ENCODE measurements around the gene KLF6. TPM values are rescaled to one million over a fixed set of nuclear protein-coding genes. Genes with fewer than 3 reads are reported as not detected.

KLF6 gene
- total RNA-seq, 1 donor from 2014 or later, result 151 TPM

GRCh38 chr10:3790858-3791257 is 5.8 kb upstream of the KLF6 start:
- POLR2A ChIA-PET, result interaction anchor here (1.6 kb wide), 1 partner anchor 14 kb away, joined by 4 read pairs; no protein-coding TSS in a partner anchor
- Mint-ChIP-seq H3K36me3 (ENCODE audit: low read depth) (no peaks in the 10 kb centered on the region), H3K9me3 (peaks cover 3% of the 10 kb centered on the region), H3K27ac (no peak overlapping the region), H3K27me3 (no peaks in the 10 kb centered on the region), H3K4me3 (no peak overlapping the region), H3K4me1 (peaks cover 18% of the 10 kb centered on the region)
- ATAC-seq (ENCODE audit: low read depth) (no peak), DNase-seq (no peak)
- CTCF ChIA-PET, result no interaction called here
- intact Hi-C loops (cut with micrococcal nuclease), result no loop called here
- TF ChIP-seq CTCF (IDR thresholded peaks at IDR 0.05), result no peak

- no peaks in the 10 kb centered on the region for H3K27me3 Mint-ChIP-seq
- peaks cover 19% of the 10 kb centered on the region for H3K4me1 Mint-ChIP-seq
- H3K9me3 Mint-ChIP-seq, result peaks cover 3% of the 10 kb centered on the region
- ATAC-seq (ENCODE audit: low read depth) (no peak), DNase-seq (no peak)
- ChIA-PET CTCF (no interaction called here), POLR2A (interaction anchor here (1.6 kb wide), 1 partner anchor 15 kb away, joined by 4 read pairs; no protein-coding TSS in a partner anchor)
- no peak overlapping the region for H3K27ac Mint-ChIP-seq
- TF ChIP-seq CTCF (IDR thresholded peaks at IDR 0.05), result no peak
- H3K4me3 Mint-ChIP-seq, result no peak overlapping the region
- intact Hi-C loops (cut with micrococcal nuclease), result no loop called here
- H3K36me3 Mint-ChIP-seq (ENCODE audit: low read depth), result peaks cover 2% of the 10 kb centered on the region
Observed at GRCh38 chr10:3790272-3790671, 5.3 kb upstream of the KLF6 start.

- intact Hi-C loops (cut with micrococcal nuclease), result loop anchor here (10.0 kb wide), 1 partner anchor 225 kb away; no protein-coding TSS in a partner anchor
- CTCF ChIA-PET, result interaction anchor here (1.0 kb wide), 1 partner anchor 11 kb away, joined by 3 read pairs; no protein-coding TSS in a partner anchor
- Mint-ChIP-seq H3K27ac (no peak overlapping the region), H3K4me1 (peaks cover 19% of the 10 kb centered on the region), H3K36me3 (ENCODE audit: low read depth) (peaks cover 2% of the 10 kb centered on the region), H3K9me3 (peaks cover 3% of the 10 kb centered on the region), H3K27me3 (no peaks in the 10 kb centered on the region), H3K4me3 (no peak overlapping the region)
- no peak for TF ChIP-seq CTCF (IDR thresholded peaks at IDR 0.05)
- DNase-seq, result no peak
- ATAC-seq (ENCODE audit: low read depth), result no peak
- POLR2A ChIA-PET, result interaction anchor here (0.8 to 0.9 kb wide), 2 partner anchors 15 to 28 kb away, joined by 3 read pairs; no protein-coding TSS in a partner anchor
Observed at GRCh38 chr10:3789621-3790020, 4.6 kb upstream of the KLF6 start.

GRCh38 chr10:3787816-3788215 is 2.8 kb upstream of the KLF6 start:
- no peak for TF ChIP-seq CTCF (IDR thresholded peaks at IDR 0.05)
- peaks cover 3% of the 10 kb centered on the region for H3K9me3 Mint-ChIP-seq
- no peaks in the 10 kb centered on the region for H3K27me3 Mint-ChIP-seq
- ChIA-PET CTCF (no interaction called here), POLR2A (no interaction called here)
- no peak overlapping the region for H3K4me3 Mint-ChIP-seq
- DNase-seq (no peak), ATAC-seq (ENCODE audit: low read depth) (no peak)
- peaks cover 18% of the 10 kb centered on the region for H3K4me1 Mint-ChIP-seq
- H3K27ac Mint-ChIP-seq, result peak overlapping the region; percentile 15
- intact Hi-C loops (cut with micrococcal nuclease), result loop anchor here (10.0 kb wide), 1 partner anchor 227 kb away; no protein-coding TSS in a partner anchor
- peaks cover 18% of the 10 kb centered on the region for H3K36me3 Mint-ChIP-seq (ENCODE audit: low read depth)

- no peak for TF ChIP-seq CTCF (IDR thresholded peaks at IDR 0.05)
- Mint-ChIP-seq H3K4me3 (no peak overlapping the region), H3K27me3 (no peaks in the 10 kb centered on the region)
Observed at GRCh38 chr10:3787016-3787400, 2.0 kb upstream of the KLF6 start.

More at GRCh38 chr10:3787016-3787400, 2.0 kb upstream of the KLF6 start:
- peak overlapping the region; percentile 98 for H3K27ac Mint-ChIP-seq
- H3K9me3 Mint-ChIP-seq, result peaks cover 3% of the 10 kb centered on the region
- peaks cover 18% of the 10 kb centered on the region for H3K4me1 Mint-ChIP-seq
- H3K36me3 Mint-ChIP-seq (ENCODE audit: low read depth), result peaks cover 26% of the 10 kb centered on the region
- ATAC-seq (ENCODE audit: low read depth) (no peak), DNase-seq (no peak)
- CTCF ChIA-PET, result no interaction called here
- intact Hi-C loops (cut with micrococcal nuclease), result loop anchor here (10.0 kb wide), 1 partner anchor 228 kb away; no protein-coding TSS in a partner anchor
- POLR2A ChIA-PET, result no interaction called here
